NT2/D1 (cell line): ENCODE results near the gene CCDC69.

Source experiments
- DNase-seq: peaks from one replicate; pipeline ENCODE4 v3.0.0-alpha.2; 2011; ENCODE audit warnings: low read depth, low spot score
- H3K27me3 ChIP-seq: 2 replicates; pipeline ENCODE4 v1.6.0; 2011; ENCODE audit warnings: mild to moderate bottlenecking; ENCODE audit not compliant: insufficient read length, insufficient read depth
- H3K36me3 ChIP-seq: 2 replicates; pipeline ENCODE4 v1.6.1; 2011; ENCODE audit warnings: mild to moderate bottlenecking, low read length, mixed read lengths; ENCODE audit not compliant: insufficient read depth, insufficient read length
- H3K4me1 ChIP-seq: 2 replicates; pipeline ENCODE4 v1.5.1; 2011; ENCODE audit not compliant: insufficient read depth, insufficient read length
- H3K4me3 ChIP-seq: 2 replicates; pipeline ENCODE4 v1.5.1; 2011; ENCODE audit warnings: low read depth; ENCODE audit not compliant: insufficient read length
- H3K9ac ChIP-seq: 2 replicates; pipeline ENCODE4 v1.6.0; 2011; ENCODE audit warnings: low read depth; ENCODE audit not compliant: insufficient read length
- H3K9me3 ChIP-seq: 2 replicates; pipeline ENCODE4 v1.5.1; 2011; ENCODE audit warnings: mild to moderate bottlenecking, low read length; ENCODE audit not compliant: insufficient read depth
- SUZ12 ChIP-seq: IDR thresholded peaks from 2 replicates; pipeline ENCODE4 v1.6.1; 2011; ENCODE audit not compliant: insufficient read length, insufficient read depth; ENCODE audit errors: extremely low read depth
- YY1 ChIP-seq: IDR thresholded peaks from 2 replicates; pipeline ENCODE4 v1.6.1; 2011; ENCODE audit not compliant: insufficient read length, insufficient read depth
- ZNF274 ChIP-seq: IDR thresholded peaks from 2 replicates; pipeline ENCODE4 v1.6.1; 2011; ENCODE audit warnings: mild to moderate bottlenecking, low read depth, low read length

CCDC69 gene

DNA sequence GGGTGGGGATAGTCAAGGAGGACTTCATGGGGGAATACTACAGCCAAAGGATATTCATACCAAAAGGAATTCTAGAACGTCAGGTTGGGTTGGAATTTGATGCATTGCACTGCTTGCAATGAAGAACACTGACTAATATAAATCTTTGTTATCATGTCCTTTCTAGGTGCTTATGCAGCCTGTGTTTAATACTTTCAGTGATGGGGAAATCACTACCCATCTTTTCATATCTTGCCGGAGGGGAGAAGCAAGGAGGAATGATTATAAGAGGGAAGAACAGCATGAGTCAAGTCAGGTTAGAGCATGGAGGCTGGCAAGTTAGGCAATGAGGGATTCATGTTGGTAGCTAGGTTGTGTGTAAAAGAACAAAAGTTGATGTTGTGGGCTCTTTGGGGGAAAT, 5.1 kb upstream of the CCDC69 start:
- no peaks in the 10 kb centered on the region for H3K4me1 ChIP-seq
- no peaks in the 10 kb centered on the region for H3K36me3 ChIP-seq
- H3K9me3 ChIP-seq: no peaks in the 10 kb centered on the region
- no peak for DNase-seq
- H3K27me3 ChIP-seq: no peaks in the 10 kb centered on the region
- no peak overlapping the region for H3K4me3 ChIP-seq
- TF ChIP-seq SUZ12 (no peak), YY1 (no peak), ZNF274 (no peak)
- no peak overlapping the region for H3K9ac ChIP-seq

DNA sequence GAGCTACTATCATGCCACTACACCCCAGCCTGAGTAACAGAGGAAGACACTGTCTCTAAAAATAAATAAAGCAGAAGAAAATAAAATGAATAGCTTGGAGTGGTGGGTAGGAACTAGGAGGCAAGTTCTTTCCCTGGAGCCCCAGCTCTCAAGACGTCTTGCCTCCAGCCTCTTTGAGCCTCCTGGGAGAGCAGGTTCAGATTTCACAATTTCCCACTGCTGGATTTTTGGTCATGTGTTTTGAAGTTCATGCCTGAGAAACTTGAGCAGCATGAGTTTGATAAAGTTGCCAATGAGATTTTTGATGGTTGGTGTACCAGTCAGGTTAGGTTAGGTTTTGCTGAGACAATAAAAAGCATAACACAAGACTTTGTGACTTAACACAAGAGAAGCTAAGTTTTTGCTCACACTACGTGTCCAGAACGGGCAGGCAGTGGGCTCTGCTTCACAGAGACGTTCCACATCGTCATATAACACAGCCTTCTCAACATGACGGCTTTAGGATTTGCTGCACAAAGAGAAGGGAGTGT, 4.1 kb upstream of the CCDC69 start:
- Histone ChIP-seq H3K36me3 (no peaks in the 10 kb centered on the region), H3K9ac (no peak overlapping the region), H3K4me3 (no peak overlapping the region), H3K4me1 (no peaks in the 10 kb centered on the region), H3K9me3 (no peaks in the 10 kb centered on the region), H3K27me3 (no peaks in the 10 kb centered on the region)
- no peak for DNase-seq
- TF ChIP-seq ZNF274 (no peak), YY1 (no peak), SUZ12 (no peak)

DNA sequence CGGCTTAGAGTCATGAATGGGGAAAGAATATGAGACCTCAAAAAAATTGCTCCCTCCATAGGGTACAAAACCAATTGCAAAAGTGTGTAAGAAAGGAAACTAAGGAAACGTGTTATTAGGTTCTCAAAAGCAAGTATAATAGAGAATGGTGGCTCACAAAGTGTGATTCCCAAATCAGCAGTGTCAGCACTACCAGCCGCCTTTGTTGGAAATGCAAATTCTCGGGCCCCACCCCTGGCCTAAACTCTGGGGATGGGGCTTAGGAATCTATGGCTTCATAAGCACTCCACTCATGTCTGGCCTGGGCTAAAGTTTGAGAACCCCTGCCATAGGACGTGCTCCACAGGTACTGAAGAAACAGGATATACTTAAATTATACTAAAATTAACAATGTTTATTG, 1.6 kb upstream of the CCDC69 start:
- no peaks in the 10 kb centered on the region for H3K4me1 ChIP-seq
- no peaks in the 10 kb centered on the region for H3K9me3 ChIP-seq
- no peak overlapping the region for H3K9ac ChIP-seq
- DNase-seq: no peak
- H3K27me3 ChIP-seq: no peaks in the 10 kb centered on the region
- TF ChIP-seq SUZ12 (no peak), ZNF274 (no peak), YY1 (no peak)
- H3K36me3 ChIP-seq: no peaks in the 10 kb centered on the region
- no peak overlapping the region for H3K4me3 ChIP-seq

DNA sequence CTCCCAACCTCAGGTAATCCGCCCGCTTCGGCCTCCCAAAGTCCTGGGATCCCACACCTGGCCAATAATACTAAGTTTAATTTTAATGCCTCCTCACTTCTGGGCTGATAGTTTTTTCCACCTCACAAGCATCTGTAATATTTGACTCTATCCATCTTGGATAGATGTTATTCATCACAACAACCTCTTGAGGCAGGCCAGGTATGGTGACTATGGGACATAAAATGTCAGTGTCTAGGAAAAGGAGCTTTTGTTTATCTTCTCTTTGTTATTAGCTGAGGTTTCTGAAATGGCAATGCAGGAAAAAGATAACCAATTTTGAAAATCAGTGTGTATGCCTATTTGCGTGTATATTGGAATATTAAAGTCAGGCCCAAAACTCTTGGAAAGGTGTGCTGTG, 1.2 kb upstream of the CCDC69 start:
- Histone ChIP-seq H3K27me3 (no peaks in the 10 kb centered on the region), H3K4me3 (no peak overlapping the region), H3K9ac (no peak overlapping the region), H3K4me1 (no peaks in the 10 kb centered on the region), H3K9me3 (no peaks in the 10 kb centered on the region), H3K36me3 (no peaks in the 10 kb centered on the region)
- DNase-seq: no peak
- TF ChIP-seq SUZ12 (no peak), ZNF274 (no peak), YY1 (no peak)

DNA sequence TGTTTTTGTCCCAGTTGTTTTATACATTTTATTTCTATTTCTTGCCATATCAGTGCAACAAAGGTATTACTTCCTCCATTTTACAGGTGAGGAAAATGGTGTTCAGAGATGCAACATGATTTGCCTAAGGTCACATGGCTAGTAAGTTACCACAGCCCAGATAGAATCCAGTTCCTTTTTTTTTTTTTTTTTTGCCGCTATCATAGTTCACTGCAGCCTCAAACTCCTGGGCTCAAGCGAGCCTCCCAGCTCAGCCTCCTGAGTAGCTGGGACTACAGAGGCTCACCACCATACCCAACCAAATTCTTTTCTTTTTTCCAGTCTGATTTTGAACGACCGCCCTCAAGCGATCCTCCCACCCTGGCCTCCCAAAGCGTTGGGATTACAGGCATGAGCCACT, 480 bp upstream of the CCDC69 start:
- Histone ChIP-seq H3K9ac (no peak overlapping the region), H3K4me1 (no peaks in the 10 kb centered on the region), H3K36me3 (no peaks in the 10 kb centered on the region), H3K27me3 (no peaks in the 10 kb centered on the region), H3K4me3 (no peak overlapping the region), H3K9me3 (no peaks in the 10 kb centered on the region)
- TF ChIP-seq YY1 (no peak), SUZ12 (no peak), ZNF274 (no peak)
- DNase-seq: no peak

DNA sequence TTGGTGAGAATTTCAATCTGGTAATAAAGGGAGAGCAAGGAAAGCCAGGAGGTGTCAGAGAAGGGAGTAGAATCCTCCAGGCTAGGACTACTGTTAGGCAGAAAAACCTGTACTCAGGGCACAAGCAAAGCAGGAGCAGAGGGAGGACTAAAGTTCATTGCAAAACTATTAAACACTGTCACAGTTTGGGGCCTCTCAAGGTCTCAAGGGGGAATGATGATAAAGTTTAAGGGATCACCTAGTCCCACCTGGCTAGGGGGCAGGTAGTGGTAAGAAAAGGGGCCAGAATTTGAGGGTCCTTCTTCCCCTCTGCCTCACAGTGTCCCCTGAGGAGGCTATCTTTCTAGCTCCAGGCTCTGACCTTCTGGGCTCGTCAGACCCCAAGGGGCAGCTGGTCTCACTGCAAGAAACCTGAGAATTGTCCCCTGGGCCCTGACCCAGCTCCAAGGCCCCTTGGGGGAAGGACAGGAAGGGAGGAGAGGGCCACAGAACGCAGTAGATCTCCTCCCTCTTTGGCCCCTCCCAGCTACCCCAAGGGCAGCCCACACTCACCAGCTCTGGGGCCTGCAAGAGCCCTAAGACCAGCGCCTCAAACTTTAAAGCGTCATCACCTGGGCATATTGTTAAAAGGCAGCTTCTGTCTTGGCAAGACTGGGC, 974 bp downstream of the CCDC69 start:
- Histone ChIP-seq H3K36me3 (no peaks in the 10 kb centered on the region), H3K4me3 (peak overlapping the region; percentile 55), H3K4me1 (no peaks in the 10 kb centered on the region), H3K9ac (peak overlapping the region; percentile 85), H3K27me3 (no peaks in the 10 kb centered on the region), H3K9me3 (no peaks in the 10 kb centered on the region)
- no peak for DNase-seq
- TF ChIP-seq ZNF274 (no peak), SUZ12 (no peak), YY1 (no peak)

DNA sequence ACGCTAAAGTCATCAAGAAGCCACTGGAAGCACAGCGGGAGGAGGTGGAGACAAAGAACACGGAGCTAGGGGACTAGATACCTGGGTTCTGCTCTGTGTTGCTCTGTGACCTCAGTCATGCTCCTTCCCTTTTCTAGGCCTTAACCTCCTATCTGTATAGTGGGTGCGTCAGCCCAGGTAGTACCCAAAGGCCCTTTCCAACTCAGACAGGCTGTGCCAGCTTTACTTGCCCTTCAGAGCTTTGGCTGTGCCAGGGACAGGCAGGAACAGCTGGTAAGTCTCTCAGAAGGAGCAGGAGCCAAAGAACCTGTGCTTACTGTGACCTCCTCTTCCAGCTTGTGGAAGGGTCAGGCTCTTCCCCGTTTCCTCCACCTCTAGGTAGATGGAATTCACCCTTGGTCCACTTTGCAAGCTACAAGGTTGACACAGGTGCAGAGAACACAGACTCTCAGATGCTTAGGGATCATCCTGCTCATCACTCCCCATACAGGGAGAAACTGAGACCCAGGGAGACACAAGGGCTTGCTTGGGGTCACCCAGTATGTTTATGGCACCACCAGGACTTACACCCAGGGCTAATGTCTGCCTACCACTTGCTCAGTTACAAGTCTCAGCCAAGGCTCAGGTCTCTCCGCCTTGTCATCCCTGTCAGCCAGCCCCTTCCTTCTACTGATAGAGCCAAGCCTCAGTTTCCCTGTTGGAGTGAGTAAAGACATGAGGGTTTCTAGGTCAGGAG, 1.7 kb downstream of the CCDC69 start:
- no peak overlapping the region for H3K9ac ChIP-seq
- no peak for DNase-seq
- no peaks in the 10 kb centered on the region for H3K36me3 ChIP-seq
- H3K27me3 ChIP-seq: no peaks in the 10 kb centered on the region
- H3K4me3 ChIP-seq: no peak overlapping the region
- TF ChIP-seq YY1 (no peak), ZNF274 (no peak), SUZ12 (no peak)
- no peaks in the 10 kb centered on the region for H3K9me3 ChIP-seq
- no peaks in the 10 kb centered on the region for H3K4me1 ChIP-seq
